Mammary epithelial cell (primary cell): ENCODE measurements around the gene APOF.

ENCODE experiments used
- EZH2 ChIP-seq: IDR thresholded peaks from 2 replicates; pipeline ENCODE4 v1.6.1; 2012; ENCODE audit warnings: low read length, inconsistent platforms, borderline replicate concordance
- TF ChIP-seq, protein P1 (sequence below), 2 donors: IDR thresholded peaks in 1 of 2; conservative IDR thresholded peaks in 1 of 2; 2 replicates each; pipeline ENCODE4 v1.5.1; 2011 to 2012; ENCODE audit warnings: inconsistent platforms in 2 of 2, low read length in 2 of 2, mild to moderate bottlenecking in 2 of 2, control low read depth in 1 of 2, low read depth in 1 of 2; ENCODE audit not compliant: insufficient read depth in 1 of 2; ENCODE audit errors: extremely low read depth in 1 of 2

DNA sequence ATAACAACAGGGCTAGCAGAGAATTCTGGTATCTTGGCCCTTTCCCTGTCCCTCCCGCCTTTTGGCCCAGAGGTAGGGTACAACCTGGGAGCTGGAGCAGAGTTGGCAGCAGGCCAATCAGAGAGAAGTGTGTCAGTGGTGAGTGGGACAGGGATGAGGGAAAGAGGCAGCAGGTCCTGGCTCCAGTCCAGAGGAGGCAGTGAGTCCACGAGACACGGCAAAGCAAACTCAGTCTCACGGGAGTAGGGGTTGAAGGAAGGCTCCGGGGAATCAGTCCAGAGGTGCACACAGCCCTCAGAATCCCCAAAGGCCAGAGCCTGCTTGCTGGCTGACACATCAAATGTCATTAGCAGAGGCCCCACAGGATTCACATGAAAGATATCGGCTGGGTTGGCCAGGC is 36.1 kb downstream of the APOF start:
- TF ChIP-seq EZH2 = no peak
- TF ChIP-seq, protein P1, sequence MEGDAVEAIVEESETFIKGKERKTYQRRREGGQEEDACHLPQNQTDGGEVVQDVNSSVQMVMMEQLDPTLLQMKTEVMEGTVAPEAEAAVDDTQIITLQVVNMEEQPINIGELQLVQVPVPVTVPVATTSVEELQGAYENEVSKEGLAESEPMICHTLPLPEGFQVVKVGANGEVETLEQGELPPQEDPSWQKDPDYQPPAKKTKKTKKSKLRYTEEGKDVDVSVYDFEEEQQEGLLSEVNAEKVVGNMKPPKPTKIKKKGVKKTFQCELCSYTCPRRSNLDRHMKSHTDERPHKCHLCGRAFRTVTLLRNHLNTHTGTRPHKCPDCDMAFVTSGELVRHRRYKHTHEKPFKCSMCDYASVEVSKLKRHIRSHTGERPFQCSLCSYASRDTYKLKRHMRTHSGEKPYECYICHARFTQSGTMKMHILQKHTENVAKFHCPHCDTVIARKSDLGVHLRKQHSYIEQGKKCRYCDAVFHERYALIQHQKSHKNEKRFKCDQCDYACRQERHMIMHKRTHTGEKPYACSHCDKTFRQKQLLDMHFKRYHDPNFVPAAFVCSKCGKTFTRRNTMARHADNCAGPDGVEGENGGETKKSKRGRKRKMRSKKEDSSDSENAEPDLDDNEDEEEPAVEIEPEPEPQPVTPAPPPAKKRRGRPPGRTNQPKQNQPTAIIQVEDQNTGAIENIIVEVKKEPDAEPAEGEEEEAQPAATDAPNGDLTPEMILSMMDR (conservative IDR thresholded peaks at IDR 0.05 in 1 of 2, IDR thresholded peaks at IDR 0.05 in 1 of 2; ENCODE audit: extremely low read depth in 1 of 2, insufficient read depth in 1 of 2, low read depth in 1 of 2, low read length in 2 of 2) = no peak
